KOPT-K1 (cell line): ENCODE data around the gene GJC1.
A peak's percentile ranks its signal among the peaks of the same experiment; 100 is the strongest.

ENCODE experiments used
- H3K27ac ChIP-seq: fragments of 200-600 bp; sonication (generic); 2 replicates; pipeline ENCODE4 v1.5.1; 2016; ENCODE audit warnings: antibody characterized with exemption, mild to moderate bottlenecking, low read depth, low read length; ENCODE audit not compliant: poor library complexity, severe bottlenecking
- H3K36me3 ChIP-seq: fragments of 200-600 bp; sonication (generic); 2 replicates; pipeline ENCODE4 v1.5.1; 2017; ENCODE audit warnings: antibody characterized with exemption, mild to moderate bottlenecking, low read length, moderate library complexity; ENCODE audit not compliant: insufficient read depth
- H3K9me3 ChIP-seq: fragments of 200-600 bp; sonication (generic); 2 replicates; pipeline ENCODE4 v1.5.1; 2017; ENCODE audit warnings: antibody characterized with exemption, low read length, mild to moderate bottlenecking; ENCODE audit not compliant: insufficient read depth, poor library complexity, severe bottlenecking

GJC1 gene

GRCh38 chr17:44854192-44854591 lies 24.1 kb upstream of the GJC1 start:
- peaks cover 99% of the 10 kb centered on the region for H3K36me3 ChIP-seq
- no peaks in the 10 kb centered on the region for H3K9me3 ChIP-seq
- H3K27ac ChIP-seq, result no peak overlapping the region

GRCh38 chr17:44850612-44851011 lies 20.5 kb upstream of the GJC1 start:
- H3K27ac ChIP-seq, result no peak overlapping the region
- H3K9me3 ChIP-seq, result no peaks in the 10 kb centered on the region
- peaks cover 76% of the 10 kb centered on the region for H3K36me3 ChIP-seq

DNA sequence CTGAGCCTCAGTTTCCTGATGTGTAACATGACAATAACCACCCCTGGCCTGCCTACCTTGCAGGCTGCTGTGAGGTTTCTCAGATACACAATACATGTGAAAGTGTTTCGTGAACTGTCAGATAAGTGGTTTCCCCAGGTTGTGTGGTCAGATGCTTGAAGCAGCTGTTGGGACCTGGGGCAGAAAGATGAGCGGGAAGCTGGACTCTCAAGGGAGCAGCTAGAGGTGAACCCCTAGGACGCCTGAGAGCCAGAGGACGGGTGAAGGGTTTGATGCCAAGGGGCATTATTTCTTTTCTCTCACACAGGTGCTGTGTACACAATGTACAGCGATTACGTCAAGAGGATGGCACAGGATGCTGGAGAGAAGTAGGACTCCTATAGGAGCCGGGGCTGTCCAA lies 19.9 kb upstream of the GJC1 start:
- peaks cover 70% of the 10 kb centered on the region for H3K36me3 ChIP-seq
- H3K9me3 ChIP-seq, result no peaks in the 10 kb centered on the region
- no peak overlapping the region for H3K27ac ChIP-seq

DNA sequence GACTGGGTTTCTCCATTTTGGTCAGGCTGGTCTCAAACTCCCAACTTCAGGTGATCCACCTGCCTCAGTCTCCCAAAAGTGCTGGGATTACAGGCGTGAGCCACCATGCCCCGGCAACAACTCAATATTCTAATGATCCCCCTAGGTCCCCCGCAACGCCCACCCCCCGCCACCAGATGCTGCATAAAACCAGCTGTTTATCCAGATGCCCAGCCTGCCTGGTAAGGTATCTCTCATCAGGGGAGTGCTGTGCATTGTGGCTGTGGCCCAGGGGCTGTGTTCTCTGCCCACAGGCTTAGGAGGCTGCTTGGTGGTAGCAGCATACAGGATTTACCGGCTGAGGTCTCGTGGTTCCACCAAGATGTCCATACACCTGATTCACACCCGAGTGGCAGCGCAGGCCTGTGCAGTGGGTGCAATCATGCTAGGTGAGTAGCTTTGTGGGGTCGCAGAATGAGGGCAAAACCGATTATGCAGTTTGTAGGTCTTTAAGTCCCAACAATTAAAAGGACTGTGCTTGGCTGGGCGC lies 18.9 kb upstream of the GJC1 start:
- peaks cover 60% of the 10 kb centered on the region for H3K36me3 ChIP-seq
- H3K9me3 ChIP-seq, result no peaks in the 10 kb centered on the region
- no peak overlapping the region for H3K27ac ChIP-seq

GRCh38 chr17:44848257-44848795 lies 18.2 kb upstream of the GJC1 start:
- no peak overlapping the region for H3K27ac ChIP-seq
- H3K36me3 ChIP-seq, result peaks cover 53% of the 10 kb centered on the region
- H3K9me3 ChIP-seq, result no peaks in the 10 kb centered on the region

- Histone ChIP-seq H3K27ac (no peak within 1 kb of the TSS), H3K9me3 (no peaks in the 10 kb centered on the region), H3K36me3 (peaks cover 46% of the 10 kb centered on the region)
These were observed 17.5 kb upstream of the GJC1 start, which contains the start of gene HIGD1B for GRCh38 chr17:44847586-44847985. TSS of gene HIGD1B (plus strand) at chr17:44847883. CDS start at chr17:44848153, 270 bp downstream.

DNA sequence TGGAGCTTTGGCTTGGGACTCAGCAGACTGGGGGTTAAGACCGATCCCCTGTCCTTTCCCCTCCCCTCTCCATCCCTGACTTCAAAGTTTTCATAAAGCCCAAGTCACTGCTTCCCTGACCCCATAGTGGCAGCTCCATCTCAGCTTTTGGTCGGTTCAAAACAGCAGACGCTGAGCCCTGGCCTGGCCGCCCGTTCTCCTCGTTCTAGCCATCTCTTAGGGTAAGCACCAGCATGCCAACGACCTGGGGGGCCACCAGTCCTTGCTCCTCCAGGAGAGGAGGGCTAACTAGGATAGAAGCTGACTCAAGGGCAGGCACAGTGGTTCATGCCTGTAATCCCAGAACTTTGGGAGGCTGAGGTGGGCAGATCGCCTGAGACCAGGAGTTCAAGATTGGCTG lies 16.1 kb upstream of the GJC1 start:
- no peak overlapping the region for H3K27ac ChIP-seq
- H3K36me3 ChIP-seq, result peaks cover 32% of the 10 kb centered on the region
- H3K9me3 ChIP-seq, result no peaks in the 10 kb centered on the region

DNA sequence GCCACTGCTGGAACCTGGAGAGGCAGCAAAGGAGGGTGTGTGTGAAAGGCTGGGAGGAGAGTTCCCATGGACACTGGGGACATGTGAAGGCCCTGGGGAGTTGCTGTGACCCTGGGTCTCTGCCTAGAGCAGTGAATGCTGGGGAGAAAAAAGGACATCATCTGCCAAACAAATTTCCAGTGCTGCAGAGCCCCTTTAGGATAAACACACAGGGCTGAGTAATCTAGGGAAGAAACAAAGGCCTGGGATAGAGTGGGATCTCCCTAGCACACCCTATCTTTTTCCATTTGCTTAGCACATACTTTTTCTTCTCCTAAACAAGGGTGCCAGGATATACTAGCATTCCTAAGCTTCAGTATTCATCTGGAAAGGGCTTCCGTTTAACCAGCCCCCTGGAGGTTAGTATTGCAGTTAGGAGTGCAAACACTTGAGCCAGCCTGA lies 14.3 kb upstream of the GJC1 start:
- H3K27ac ChIP-seq, result no peak overlapping the region
- no peaks in the 10 kb centered on the region for H3K9me3 ChIP-seq
- H3K36me3 ChIP-seq, result peaks cover 14% of the 10 kb centered on the region; the same call in 1 of the 2 replicates

- no peaks in the 10 kb centered on the region for H3K9me3 ChIP-seq
- H3K36me3 ChIP-seq, result 0 out of 2 replicates have a peak, but pooled peaks cover under 1% of the 10 kb centered on the region
- no peak overlapping the region for H3K27ac ChIP-seq
These were observed 12.7 kb upstream of the GJC1 start for GRCh38 chr17:44842748-44843147.

- H3K36me3 ChIP-seq, result no peaks in the 10 kb centered on the region
- no peaks in the 10 kb centered on the region for H3K9me3 ChIP-seq
- peak overlapping the region; percentile 42 for H3K27ac ChIP-seq
These were observed 10.8 kb upstream of the GJC1 start for GRCh38 chr17:44840936-44841335.

GRCh38 chr17:44840274-44840673 lies 10.2 kb upstream of the GJC1 start:
- Histone ChIP-seq H3K27ac (peak overlapping the region; percentile 42), H3K36me3 (no peaks in the 10 kb centered on the region), H3K9me3 (no peaks in the 10 kb centered on the region)

- Histone ChIP-seq H3K27ac (no peak overlapping the region), H3K9me3 (no peaks in the 10 kb centered on the region), H3K36me3 (no peaks in the 10 kb centered on the region)
These were observed 7.1 kb upstream of the GJC1 start for GRCh38 chr17:44837196-44837595.

- H3K36me3 ChIP-seq, result no peaks in the 10 kb centered on the region
- H3K9me3 ChIP-seq, result no peaks in the 10 kb centered on the region
- no peak overlapping the region for H3K27ac ChIP-seq
These were observed 2.7 kb upstream of the GJC1 start for GRCh38 chr17:44832805-44833204.

GRCh38 chr17:44831371-44831770 lies 1.3 kb upstream of the GJC1 start:
- no peaks in the 10 kb centered on the region for H3K9me3 ChIP-seq
- no peak overlapping the region for H3K27ac ChIP-seq
- H3K36me3 ChIP-seq, result no peaks in the 10 kb centered on the region

DNA sequence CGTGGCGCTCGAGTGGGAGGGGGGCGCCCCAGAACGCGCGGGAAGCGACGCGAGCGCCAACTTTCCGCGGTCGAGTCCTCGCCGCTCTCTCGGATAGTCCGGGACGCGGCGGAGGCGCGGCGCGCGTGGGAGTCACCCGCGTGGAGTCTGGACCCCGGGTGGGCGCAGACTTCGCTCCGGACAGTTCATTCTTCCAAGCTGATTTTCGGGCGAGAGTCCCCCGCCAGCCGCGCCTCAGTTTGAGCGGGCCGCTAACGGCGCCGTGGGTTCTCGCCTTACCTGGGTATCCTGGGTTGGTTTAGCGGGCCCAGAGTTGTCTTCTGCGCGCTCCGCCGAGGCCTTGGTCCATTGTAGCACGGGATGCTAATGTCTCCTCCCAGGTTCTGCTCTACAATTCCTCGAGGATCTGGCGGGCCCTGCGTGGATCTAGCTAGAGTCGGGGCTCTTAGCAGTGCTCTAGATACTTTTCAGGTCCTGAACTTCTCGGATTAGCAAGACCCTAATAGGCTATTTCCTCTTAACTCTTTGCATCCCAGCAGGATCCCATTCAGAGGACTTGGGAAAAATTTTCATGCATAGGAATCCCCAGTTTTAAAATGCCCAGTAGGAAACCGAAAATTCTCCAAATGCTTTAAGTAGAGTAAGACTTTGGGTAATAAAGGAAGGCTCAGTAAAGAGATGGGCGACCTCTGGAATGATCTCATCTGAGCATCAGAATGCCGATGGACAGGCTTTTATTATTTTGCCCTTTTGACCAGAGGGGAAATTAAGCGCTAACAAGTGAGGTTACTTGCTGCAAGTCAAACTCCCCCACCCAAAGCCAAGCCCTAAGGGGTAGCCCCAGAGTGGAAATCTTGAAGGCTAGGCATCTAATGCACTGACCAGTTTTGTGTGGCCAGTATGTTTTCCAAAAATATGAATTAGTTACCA lies 537 bp upstream of the GJC1 start:
- Histone ChIP-seq H3K27ac (peak overlapping the region; percentile 51), H3K36me3 (no peaks in the 10 kb centered on the region), H3K9me3 (no peaks in the 10 kb centered on the region)
